Endothelial cell (in vitro differentiated cells): Measurements from ENCODE around the gene PTPN4. TPM values are rescaled to one million over a fixed set of nuclear protein-coding genes. Genes with fewer than 3 reads are reported as not detected.

ENCODE experiments used
- DNase-seq: peaks from one replicate; pipeline ENCODE4 v3.0.0; 2021; ENCODE audit warnings: low spot score
- H3K27ac Mint-ChIP-seq: one replicate; pipeline ENCODE4 v1.8.0; 2021; ENCODE audit warnings: mixed read lengths, inconsistent platforms; ENCODE audit not compliant: unreplicated experiment
- H3K27me3 Mint-ChIP-seq: one replicate; pipeline ENCODE4 v1.8.0; 2021; ENCODE audit warnings: mild to moderate bottlenecking, moderate library complexity, mixed read lengths, inconsistent platforms; ENCODE audit not compliant: unreplicated experiment
- H3K36me3 Mint-ChIP-seq: one replicate; pipeline ENCODE4 v1.8.0; 2021; ENCODE audit warnings: mild to moderate bottlenecking, low read depth, mixed read lengths, inconsistent platforms; ENCODE audit not compliant: unreplicated experiment
- H3K4me1 Mint-ChIP-seq: one replicate; pipeline ENCODE4 v1.8.0; 2021; ENCODE audit warnings: mild to moderate bottlenecking, mixed read lengths, inconsistent platforms; ENCODE audit not compliant: unreplicated experiment
- H3K4me3 Mint-ChIP-seq: one replicate; pipeline ENCODE4 v1.8.0; 2021; ENCODE audit warnings: mild to moderate bottlenecking, mixed read lengths, inconsistent platforms; ENCODE audit not compliant: unreplicated experiment
- H3K9me3 Mint-ChIP-seq: one replicate; pipeline ENCODE4 v1.8.0; 2021; ENCODE audit warnings: mixed read lengths, inconsistent platforms; ENCODE audit not compliant: unreplicated experiment
- total RNA-seq: library from RNA; stranded (reverse); fragmentation: NEBNext Ultra II Directional; extraction: Animal tissue kit (Norgen Biotek cat#: 25700); gene quantifications from one replicate; pipeline ENCODE4 v1.2.1, GENCODE V29; 2021; ENCODE audit not compliant: unreplicated experiment
- TF ChIP-seq, protein P1 (sequence below): fragments of 200-600 bp; sonication (generic); IDR thresholded peaks from one replicate; pipeline ENCODE4 v1.5.0; 2021; ENCODE audit warnings: antibody characterized with exemption; ENCODE audit not compliant: unreplicated experiment

The PTPN4 gene
- total RNA-seq, 1 donor from 2014 or later: 51.0 TPM

GRCh38 chr2:119837350-119837749 is 77.6 kb downstream of the PTPN4 start:
- no peak overlapping the region for H3K27ac Mint-ChIP-seq
- H3K9me3 Mint-ChIP-seq: no peaks in the 10 kb centered on the region
- DNase-seq: no peak
- H3K4me3 Mint-ChIP-seq: no peak overlapping the region
- no peaks in the 10 kb centered on the region for H3K36me3 Mint-ChIP-seq
- H3K4me1 Mint-ChIP-seq: peaks cover 44% of the 10 kb centered on the region
- TF ChIP-seq, protein P1, sequence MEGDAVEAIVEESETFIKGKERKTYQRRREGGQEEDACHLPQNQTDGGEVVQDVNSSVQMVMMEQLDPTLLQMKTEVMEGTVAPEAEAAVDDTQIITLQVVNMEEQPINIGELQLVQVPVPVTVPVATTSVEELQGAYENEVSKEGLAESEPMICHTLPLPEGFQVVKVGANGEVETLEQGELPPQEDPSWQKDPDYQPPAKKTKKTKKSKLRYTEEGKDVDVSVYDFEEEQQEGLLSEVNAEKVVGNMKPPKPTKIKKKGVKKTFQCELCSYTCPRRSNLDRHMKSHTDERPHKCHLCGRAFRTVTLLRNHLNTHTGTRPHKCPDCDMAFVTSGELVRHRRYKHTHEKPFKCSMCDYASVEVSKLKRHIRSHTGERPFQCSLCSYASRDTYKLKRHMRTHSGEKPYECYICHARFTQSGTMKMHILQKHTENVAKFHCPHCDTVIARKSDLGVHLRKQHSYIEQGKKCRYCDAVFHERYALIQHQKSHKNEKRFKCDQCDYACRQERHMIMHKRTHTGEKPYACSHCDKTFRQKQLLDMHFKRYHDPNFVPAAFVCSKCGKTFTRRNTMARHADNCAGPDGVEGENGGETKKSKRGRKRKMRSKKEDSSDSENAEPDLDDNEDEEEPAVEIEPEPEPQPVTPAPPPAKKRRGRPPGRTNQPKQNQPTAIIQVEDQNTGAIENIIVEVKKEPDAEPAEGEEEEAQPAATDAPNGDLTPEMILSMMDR: no peak
- no peaks in the 10 kb centered on the region for H3K27me3 Mint-ChIP-seq

GRCh38 chr2:119837759-119838158 is 78.0 kb downstream of the PTPN4 start:
- Mint-ChIP-seq H3K36me3 (no peaks in the 10 kb centered on the region), H3K27ac (no peak overlapping the region), H3K4me3 (no peak overlapping the region), H3K27me3 (no peaks in the 10 kb centered on the region), H3K4me1 (peaks cover 42% of the 10 kb centered on the region), H3K9me3 (no peaks in the 10 kb centered on the region)
- TF ChIP-seq, protein P1: no peak
- no peak for DNase-seq

GRCh38 chr2:119838179-119838578 is 78.5 kb downstream of the PTPN4 start:
- TF ChIP-seq, protein P1: no peak
- Mint-ChIP-seq H3K4me1 (peaks cover 38% of the 10 kb centered on the region), H3K27me3 (no peaks in the 10 kb centered on the region), H3K9me3 (no peaks in the 10 kb centered on the region), H3K36me3 (no peaks in the 10 kb centered on the region), H3K4me3 (no peak overlapping the region), H3K27ac (peak overlapping the region; percentile 67)
- DNase-seq: no peak

DNA sequence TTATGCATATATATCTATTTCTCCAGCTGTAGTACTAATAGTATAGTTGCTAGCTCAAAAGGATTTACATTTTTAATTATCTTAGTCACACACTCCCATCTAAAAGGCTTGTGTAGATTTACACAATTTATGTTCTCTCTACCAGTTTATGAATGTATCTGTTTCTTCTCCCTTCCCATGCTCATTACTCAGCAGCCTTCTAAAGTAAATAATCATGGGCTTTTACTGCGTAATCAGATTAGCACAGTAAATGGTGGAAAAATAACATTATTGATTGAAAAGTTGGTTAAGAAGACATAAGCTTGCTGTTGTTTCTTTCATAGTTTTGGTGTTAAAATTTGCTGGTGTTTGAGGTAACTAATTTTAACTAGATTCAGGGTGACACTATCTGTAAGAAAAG is 81.8 kb downstream of the PTPN4 start:
- H3K4me3 Mint-ChIP-seq: no peak overlapping the region
- TF ChIP-seq, protein P1: no peak
- peaks cover 22% of the 10 kb centered on the region for H3K4me1 Mint-ChIP-seq
- H3K9me3 Mint-ChIP-seq: peaks cover 5% of the 10 kb centered on the region
- DNase-seq: no peak
- no peak overlapping the region for H3K27ac Mint-ChIP-seq
- peaks cover 5% of the 10 kb centered on the region for H3K36me3 Mint-ChIP-seq
- peaks cover 4% of the 10 kb centered on the region for H3K27me3 Mint-ChIP-seq

- TF ChIP-seq, protein P1: no peak
- H3K4me3 Mint-ChIP-seq: no peak overlapping the region
- no peaks in the 10 kb centered on the region for H3K4me1 Mint-ChIP-seq
- no peak overlapping the region for H3K27ac Mint-ChIP-seq
- peaks cover 11% of the 10 kb centered on the region for H3K9me3 Mint-ChIP-seq
- no peak for DNase-seq
- H3K27me3 Mint-ChIP-seq: peaks cover 6% of the 10 kb centered on the region
- peaks cover 27% of the 10 kb centered on the region for H3K36me3 Mint-ChIP-seq
Measured at GRCh38 chr2:119846021-119846420, 86.3 kb downstream of the PTPN4 start.
